Ovary (tissue), 9 donors: ENCODE data around the gene NSMCE1. TPM values are rescaled to one million over a fixed set of nuclear protein-coding genes. Genes with fewer than 3 reads are reported as not detected.
"Not testable (repeated sequence)": the region's sequence is repeated elsewhere in the genome, so short reads cannot be mapped to it uniquely, and the experiment has no call there.

ENCODE experiments used
- DNase-seq, 5 donors: peaks; one replicate each; pipeline ENCODE4 v3.0.0-alpha.2; 2019 to 2020
- H3K27ac ChIP-seq, 2 donors: fragments of 200-600 bp; one replicate each; pipeline versions ENCODE4 v1.5.1 to v1.8.0; 2019 to 2022
- H3K27me3 ChIP-seq: fragments of 200-600 bp; one replicate; pipeline ENCODE4 v1.8.0; 2022
- H3K36me3 ChIP-seq: fragments of 200-600 bp; sonication (generic); one replicate; pipeline ENCODE4 v1.5.1; 2019
- H3K4me1 ChIP-seq: one replicate; pipeline ENCODE4 v1.8.1; 2013; ENCODE audit warnings: mild to moderate bottlenecking, moderate library complexity; ENCODE audit not compliant: insufficient read depth
- H3K4me3 ChIP-seq: fragments of 200-600 bp; sonication (generic); one replicate; pipeline ENCODE4 v1.5.1; 2017
- H3K9me3 ChIP-seq, 2 donors: fragments of 200-600 bp in 1 of 2; sonication (generic) in 1 of 2; one replicate each; pipeline versions ENCODE4 v1.5.1 to v1.8.1; 2013 to 2019; ENCODE audit warnings: mild to moderate bottlenecking in 1 of 2, moderate library complexity in 1 of 2
- EP300 ChIP-seq: sonication (generic); formaldehyde crosslinking; IDR thresholded peaks from one replicate; pipeline ENCODE4 v1.6.1; 2017; ENCODE audit warnings: antibody characterized with exemption
- POLR2A ChIP-seq: fragments of 450-650 bp; IDR thresholded peaks from one replicate; pipeline ENCODE4 v1.6.1; 2017; ENCODE audit warnings: antibody characterized with exemption, mild to moderate bottlenecking, moderate library complexity
- WGBS, 3 donors: extraction: QIAGEN DNeasy Blood & Tissue Kit in 1 of 3; methylation state at CpG; one replicate each; pipeline versions ENCODE4 v1.1.5 to v1.1.7; 2013 to 2017; 5-methylcytosine and 5-hydroxymethylcytosine counted together
- intact Hi-C, 4 donors: fragments of 100-400 bp; cut with DNase I; formaldehyde crosslinking; loops; one replicate each; pipeline versions ENCODE4 v1.11.0 to v1.15.1; 2022 to 2023
- polyA plus RNA-seq, 2 donors: library from polyadenylated mRNA; stranded (reverse); fragments of 200-250 nt in 1 of 2; fragments of 350-450 nt in 1 of 2; fragmentation: Illumina TruSeq in 1 of 2; extraction: RNeasy Lipid Tissue Mini Kit (QIAGEN cat#74804) in 1 of 2; gene quantifications; one replicate each; pipeline ENCODE4 v1.2.3, GENCODE V29; 2013 to 2014
- total RNA-seq, 7 donors: library from RNA; depleted of rRNA in 2 of 7; stranded (reverse); fragments of >200 nt in 2 of 7; fragmentation: NEBNext Ultra II Directional in 3 of 7; extraction: Animal tissue kit (Norgen Biotek cat#: 25700) in 3 of 7; gene quantifications; one replicate each; pipeline versions ENCODE4 v1.1.0 to v1.2.4, GENCODE V29; 2016 to 2023
- TF ChIP-seq, protein P1 (sequence below), 3 donors: fragments of 450-650 bp in 2 of 3; fragments of 200-600 bp in 1 of 3; IDR thresholded peaks; one replicate each; pipeline versions ENCODE4 v1.5.1 to v1.8.0; 2016 to 2022; ENCODE audit warnings: antibody characterized with exemption in 3 of 3, mild to moderate bottlenecking in 1 of 3
- donor health status: DM: no; HTN: no; CAD: no; lungs with moderate emphysema.
- donor health status: DM: no; HTN: no; CAD: no.
- donor health status: Bipolar disorder and iron deficiency.
- donor health status: DM: yes; HTN: yes; CAD: no.
- donor health status: DM: no; HTN: no; CAD: no.
- donor health status: DM: yes; HTN: yes; CAD: no.

NSMCE1 gene
- total and polyA plus RNA-seq, 9 donors: 19.8 to 68.4 (median 51.2) TPM

DNA sequence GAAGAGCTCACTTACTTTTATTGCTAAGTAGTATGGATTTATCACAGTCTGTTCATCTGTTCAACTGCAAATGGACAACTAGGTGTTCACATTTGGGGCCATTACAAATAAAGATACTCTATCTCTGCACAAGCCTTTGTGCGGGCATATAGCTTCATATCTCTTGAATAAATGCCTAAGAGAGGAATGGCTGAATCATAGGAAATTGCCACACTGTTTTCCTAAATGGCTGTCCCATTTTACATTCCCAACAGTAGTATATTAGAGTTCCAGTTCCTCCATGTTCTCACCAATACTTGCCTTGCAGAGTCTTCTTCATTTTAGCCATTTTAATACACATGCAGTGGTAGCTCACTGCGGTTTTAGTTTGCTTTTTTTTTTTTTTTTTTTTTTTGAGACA is 20.5 kb downstream of the NSMCE1 start:
- Histone ChIP-seq H3K4me1 (peaks cover 21% of the 10 kb centered on the region), H3K9me3 (no peaks in the 10 kb centered on the region), H3K27ac (no peak overlapping the region), H3K36me3 (no peaks in the 10 kb centered on the region), H3K27me3 (no peaks in the 10 kb centered on the region), H3K4me3 (no peak overlapping the region)
- intact Hi-C loops: no loop called here
- no peak for DNase-seq
- no peak for TF ChIP-seq EP300
- no peak for TF ChIP-seq POLR2A
- TF ChIP-seq, protein P1, sequence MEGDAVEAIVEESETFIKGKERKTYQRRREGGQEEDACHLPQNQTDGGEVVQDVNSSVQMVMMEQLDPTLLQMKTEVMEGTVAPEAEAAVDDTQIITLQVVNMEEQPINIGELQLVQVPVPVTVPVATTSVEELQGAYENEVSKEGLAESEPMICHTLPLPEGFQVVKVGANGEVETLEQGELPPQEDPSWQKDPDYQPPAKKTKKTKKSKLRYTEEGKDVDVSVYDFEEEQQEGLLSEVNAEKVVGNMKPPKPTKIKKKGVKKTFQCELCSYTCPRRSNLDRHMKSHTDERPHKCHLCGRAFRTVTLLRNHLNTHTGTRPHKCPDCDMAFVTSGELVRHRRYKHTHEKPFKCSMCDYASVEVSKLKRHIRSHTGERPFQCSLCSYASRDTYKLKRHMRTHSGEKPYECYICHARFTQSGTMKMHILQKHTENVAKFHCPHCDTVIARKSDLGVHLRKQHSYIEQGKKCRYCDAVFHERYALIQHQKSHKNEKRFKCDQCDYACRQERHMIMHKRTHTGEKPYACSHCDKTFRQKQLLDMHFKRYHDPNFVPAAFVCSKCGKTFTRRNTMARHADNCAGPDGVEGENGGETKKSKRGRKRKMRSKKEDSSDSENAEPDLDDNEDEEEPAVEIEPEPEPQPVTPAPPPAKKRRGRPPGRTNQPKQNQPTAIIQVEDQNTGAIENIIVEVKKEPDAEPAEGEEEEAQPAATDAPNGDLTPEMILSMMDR (IDR thresholded peaks at IDR 0.05): no peak
- 93 to 95% (median 94%) methylated on average over 2 of the region's 2 CpGs for WGBS, 3 donors

DNA sequence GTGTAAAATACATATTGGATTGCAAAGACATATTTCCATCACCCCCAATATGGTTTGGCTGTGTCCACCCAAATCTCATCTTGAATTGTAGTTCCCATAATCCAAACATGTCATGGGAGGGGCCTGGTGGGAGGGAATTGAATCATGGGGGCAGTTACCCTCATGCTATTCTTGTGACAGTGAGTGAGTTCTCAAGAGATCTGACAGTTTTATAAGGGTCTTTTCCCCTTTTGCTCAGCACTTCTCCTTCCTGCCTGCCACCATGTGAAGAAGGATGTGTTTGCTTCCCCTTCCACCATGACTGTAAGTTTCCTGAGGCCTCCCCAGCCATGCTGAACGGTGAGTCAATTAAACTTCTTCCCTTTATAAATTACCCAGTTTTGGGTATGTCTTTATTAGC is 21.5 kb downstream of the NSMCE1 start:
- WGBS, 3 donors: 87 to 98% (median 89%) methylated on average over 1 of the region's 1 CpG
- H3K4me1 ChIP-seq: peaks cover 25% of the 10 kb centered on the region
- H3K27ac ChIP-seq, H3K27me3 ChIP-seq, intact Hi-C loops, DNase-seq, H3K4me3 ChIP-seq, H3K36me3 ChIP-seq, H3K9me3 ChIP-seq: not testable (repeated sequence)

DNA sequence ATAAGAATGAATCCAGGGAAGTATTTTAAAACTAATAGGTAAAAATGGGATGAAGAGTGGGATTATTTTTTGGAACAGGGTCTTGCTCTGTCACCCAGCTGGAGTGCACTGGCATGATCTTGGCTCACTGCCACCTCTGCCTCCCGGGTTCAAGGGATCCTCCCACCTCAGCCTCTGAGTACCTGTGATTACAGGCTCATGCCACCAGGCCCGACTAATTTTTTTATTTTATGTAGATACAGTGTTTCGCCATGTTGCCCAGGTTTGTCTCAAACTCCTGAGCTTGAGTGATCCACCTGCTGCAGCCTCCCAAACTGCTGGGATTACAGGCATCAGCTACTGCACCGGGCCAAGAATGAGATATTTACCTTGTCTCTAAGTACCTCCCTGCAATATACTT is 22.1 kb downstream of the NSMCE1 start:
- no peak overlapping the region for H3K27ac ChIP-seq
- peak in 2 of 5 donors; percentile 13 to 30 for DNase-seq
- intact Hi-C loops: no loop called here

DNA sequence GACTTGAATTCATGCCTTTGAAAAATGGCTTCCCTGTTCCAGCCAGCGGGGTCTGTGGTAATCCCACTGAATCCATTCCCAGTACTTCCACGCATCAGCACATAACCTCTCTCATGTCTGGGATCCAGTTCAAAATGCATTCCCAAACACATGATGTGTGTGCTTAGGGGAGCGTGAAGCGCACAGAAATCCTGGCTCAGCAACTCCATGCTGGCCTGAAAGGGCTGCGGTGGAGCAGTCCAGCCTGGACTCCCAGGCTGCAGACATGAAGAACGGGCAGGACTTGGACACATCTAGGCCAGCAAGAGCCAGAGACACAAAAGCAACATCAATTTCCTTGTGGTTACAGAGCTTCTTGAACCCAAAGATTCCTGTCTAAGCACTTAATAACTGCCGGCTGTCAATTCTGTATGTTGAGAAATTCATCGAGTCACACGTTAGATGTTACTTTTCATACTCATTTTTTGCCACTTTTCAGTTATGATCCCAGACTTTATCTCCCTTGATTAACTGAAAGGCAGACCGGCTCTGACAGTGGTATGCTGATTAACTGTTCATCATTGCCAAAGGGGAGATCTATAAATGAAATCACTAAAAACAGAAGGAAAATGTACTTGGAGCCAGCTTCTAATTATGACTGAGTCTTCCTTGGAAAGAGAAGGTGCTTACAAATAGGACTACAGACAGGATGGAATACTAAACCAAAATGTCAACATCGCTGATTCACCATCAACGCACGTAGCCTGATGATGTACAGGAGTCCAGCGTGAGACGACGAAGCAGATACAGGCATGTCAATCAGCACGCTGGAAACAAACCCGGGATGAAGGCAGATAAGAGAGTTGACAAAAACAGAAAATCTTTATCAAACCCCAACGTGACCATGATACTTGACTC is 23.0 kb downstream of the NSMCE1 start:
- H3K36me3 ChIP-seq: no peaks in the 10 kb centered on the region
- H3K9me3 ChIP-seq: no peaks in the 10 kb centered on the region
- DNase-seq: peak in 4 of 5 donors; percentile 46 to 67 (median 61)
- peak overlapping the region in 1 of 2 donors; percentile 29 for H3K27ac ChIP-seq
- H3K27me3 ChIP-seq: no peaks in the 10 kb centered on the region
- intact Hi-C loops: no loop called here
- H3K4me3 ChIP-seq: no peak overlapping the region
- whole genome bisulfite sequencing, 3 donors: 31 to 35% (median 32%) methylated on average over 19 of the region's 19 CpGs
- TF ChIP-seq EP300: no peak
- TF ChIP-seq, protein P1 (IDR thresholded peaks at IDR 0.05): no peak
- H3K4me1 ChIP-seq: peaks cover 30% of the 10 kb centered on the region

More for the DNA sequence above, 22.1 kb downstream of the NSMCE1 start:
- Histone ChIP-seq H3K36me3 (no peaks in the 10 kb centered on the region), H3K4me1 (peaks cover 26% of the 10 kb centered on the region), H3K4me3 (no peak overlapping the region), H3K9me3 (no peaks in the 10 kb centered on the region), H3K27me3 (no peaks in the 10 kb centered on the region)
- WGBS, 3 donors: 59 to 73% (median 59%) methylated on average over 4 of the region's 4 CpGs
- no peak for TF ChIP-seq POLR2A
- TF ChIP-seq, protein P1 (IDR thresholded peaks at IDR 0.05): no peak
- TF ChIP-seq EP300: no peak

DNA sequence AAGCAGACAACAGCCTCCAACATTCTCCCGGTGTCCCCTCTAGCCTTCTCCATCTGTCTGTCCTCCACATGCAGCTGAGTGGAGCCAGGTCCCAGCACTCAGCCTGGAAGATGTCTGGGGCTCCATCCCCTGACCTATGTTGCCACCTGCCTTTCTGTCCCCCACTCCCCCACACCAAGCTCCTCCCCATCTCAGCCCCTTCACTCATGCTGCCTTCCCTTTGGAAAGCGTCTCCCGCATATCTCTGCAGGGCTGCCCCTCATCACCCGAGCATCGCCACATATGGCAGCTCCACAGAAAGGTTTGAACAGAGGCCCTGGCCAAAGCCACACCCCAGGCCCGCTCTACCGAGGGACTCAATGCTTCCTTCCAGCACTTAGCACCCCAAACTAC is 24.2 kb downstream of the NSMCE1 start:
- Histone ChIP-seq H3K27ac (peak overlapping the region in 1 of 2 donors; percentile 29), H3K9me3 (no peaks in the 10 kb centered on the region), H3K27me3 (no peaks in the 10 kb centered on the region), H3K4me3 (no peak overlapping the region), H3K4me1 (peaks cover 30% of the 10 kb centered on the region), H3K36me3 (no peaks in the 10 kb centered on the region)
- intact Hi-C loops: no loop called here
- TF ChIP-seq, protein P1 (IDR thresholded peaks at IDR 0.05): no peak
- no peak for TF ChIP-seq EP300
- no peak for TF ChIP-seq POLR2A
- WGBS, 3 donors: 87 to 89% (median 88%) methylated on average over 7 of the region's 7 CpGs
- DNase-seq: peak in 1 of 5 donors; percentile 14
